Lower leg skin (tissue), 4 donors: ENCODE data around the gene ANAPC10. TPM values are rescaled to one million over a fixed set of nuclear protein-coding genes. Genes with fewer than 3 reads are reported as not detected.

Experiments used
- DNase-seq, 2 donors: peaks; one replicate each; pipeline ENCODE4 v3.0.0-alpha.2; 2019; ENCODE audit warnings: low spot score in 2 of 2
- H3K4me3 ChIP-seq: fragments of 200-600 bp; sonication (generic); 2 replicates; pipeline ENCODE4 v1.5.1; 2017; ENCODE audit warnings: mild to moderate bottlenecking, low read depth; ENCODE audit not compliant: poor library complexity, severe bottlenecking
- CTCF ChIP-seq, 3 donors: fragments of 450-650 bp; IDR thresholded peaks; one replicate each; pipeline ENCODE4 v1.5.1; 2016; ENCODE audit warnings: antibody characterized with exemption in 3 of 3, mild to moderate bottlenecking in 3 of 3, moderate library complexity in 2 of 3
- POLR2A ChIP-seq, 2 donors: fragments of 450-650 bp; IDR thresholded peaks; one replicate each; pipeline ENCODE4 v1.6.1; 2016 to 2017; ENCODE audit warnings: antibody characterized with exemption in 2 of 2, mild to moderate bottlenecking in 1 of 2, moderate library complexity in 1 of 2
- WGBS, 2 donors: methylation state at CpG; one replicate each; pipeline ENCODE4 v1.1.5; 2018; 5-methylcytosine and 5-hydroxymethylcytosine counted together
- intact Hi-C: fragments of 100-400 bp; cut with DNase I; formaldehyde crosslinking; loops from one replicate; pipeline ENCODE4 v1.15.0; 2023; ENCODE audit warnings: low total_unique reads
- total RNA-seq, 4 donors: library from RNA; depleted of rRNA; stranded (reverse); fragments of >200 nt; gene quantifications; one replicate each; pipeline ENCODE4 v1.1.0, GENCODE V29; 2016

Gene ANAPC10
- total RNA-seq, 4 donors from 2014 or later: 18.4 to 26.4 (median 20.2) TPM

- WGBS, 2 donors: 97 to 99% methylated on average over 2 of the region's 2 CpGs
- intact Hi-C loops: no loop called here
- TF ChIP-seq POLR2A (IDR thresholded peaks at IDR 0.05) (no peak), CTCF (IDR thresholded peaks at IDR 0.05) (no peak)
- DNase-seq: no peak
- H3K4me3 ChIP-seq: no peak overlapping the region
These were observed 27.4 kb upstream of the ANAPC10 start for GRCh38 chr4:145125396-145125795.

GRCh38 chr4:145108128-145108527, 10.1 kb upstream of the ANAPC10 start:
- intact Hi-C loops: no loop called here
- H3K4me3 ChIP-seq: no peak overlapping the region
- no peak for DNase-seq
- no peak for TF ChIP-seq POLR2A (IDR thresholded peaks at IDR 0.05)
- TF ChIP-seq CTCF (IDR thresholded peaks at IDR 0.05): no peak

DNA sequence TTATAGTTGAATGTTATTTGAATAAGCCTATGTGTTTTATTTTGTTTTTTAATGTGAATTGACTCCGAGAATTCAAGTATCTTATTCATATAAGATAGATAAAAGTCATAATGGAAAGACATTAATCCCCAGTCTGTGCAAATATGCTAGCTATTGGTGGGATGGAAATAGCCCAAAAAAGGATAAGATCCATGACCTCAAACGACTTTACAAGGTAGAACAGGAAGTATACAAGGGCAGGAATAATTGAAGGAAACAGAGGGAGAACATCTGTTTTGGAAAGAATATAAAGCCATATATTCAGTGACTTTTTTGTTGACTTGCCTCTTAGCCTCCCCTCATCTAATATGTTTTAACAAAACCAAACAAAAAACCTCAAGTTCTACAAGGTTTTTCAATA, 9.1 kb upstream of the ANAPC10 start:
- DNase-seq: no peak
- 55 to 68% methylated on average over 2 of the region's 2 CpGs for WGBS, 2 donors
- TF ChIP-seq POLR2A (IDR thresholded peaks at IDR 0.05) (no peak), CTCF (IDR thresholded peaks at IDR 0.05) (no peak)

GRCh38 chr4:145103496-145103895, 5.5 kb upstream of the ANAPC10 start:
- intact Hi-C loops: no loop called here
- 79 to 83% methylated on average over 3 of the region's 3 CpGs for WGBS, 2 donors

More for the DNA sequence above, 9.1 kb upstream of the ANAPC10 start:
- H3K4me3 ChIP-seq: no peak overlapping the region
- intact Hi-C loops: no loop called here

DNA sequence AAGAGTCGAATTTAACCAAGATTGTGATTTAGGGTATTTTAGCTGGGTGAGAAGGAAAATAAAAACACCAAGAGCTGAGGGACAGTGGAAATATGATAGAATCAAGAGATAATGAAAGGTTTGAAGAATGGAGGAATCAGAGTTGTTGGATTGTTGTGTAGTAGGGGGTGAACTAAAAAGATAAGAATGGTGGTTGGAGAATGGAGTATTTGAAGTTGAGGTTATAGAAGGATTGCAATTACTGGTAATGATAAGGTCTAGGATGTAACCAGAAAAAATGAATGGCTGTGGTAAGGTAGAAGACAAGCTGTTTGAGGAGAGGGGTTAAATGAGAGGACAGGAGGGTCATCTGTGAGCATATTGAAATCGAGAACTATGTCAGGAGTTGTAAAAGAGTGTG, 4.6 kb upstream of the ANAPC10 start:
- no peak overlapping the region for H3K4me3 ChIP-seq
- no peak for TF ChIP-seq CTCF (IDR thresholded peaks at IDR 0.05)
- no peak for TF ChIP-seq POLR2A (IDR thresholded peaks at IDR 0.05)
- DNase-seq: no peak
- WGBS, 2 donors: 83 to 93% methylated on average over 2 of the region's 2 CpGs
- intact Hi-C loops: no loop called here

More at GRCh38 chr4:145103496-145103895, 5.5 kb upstream of the ANAPC10 start:
- H3K4me3 ChIP-seq: no peak overlapping the region
- no peak for TF ChIP-seq POLR2A (IDR thresholded peaks at IDR 0.05)
- no peak for TF ChIP-seq CTCF (IDR thresholded peaks at IDR 0.05)
- DNase-seq: no peak

DNA sequence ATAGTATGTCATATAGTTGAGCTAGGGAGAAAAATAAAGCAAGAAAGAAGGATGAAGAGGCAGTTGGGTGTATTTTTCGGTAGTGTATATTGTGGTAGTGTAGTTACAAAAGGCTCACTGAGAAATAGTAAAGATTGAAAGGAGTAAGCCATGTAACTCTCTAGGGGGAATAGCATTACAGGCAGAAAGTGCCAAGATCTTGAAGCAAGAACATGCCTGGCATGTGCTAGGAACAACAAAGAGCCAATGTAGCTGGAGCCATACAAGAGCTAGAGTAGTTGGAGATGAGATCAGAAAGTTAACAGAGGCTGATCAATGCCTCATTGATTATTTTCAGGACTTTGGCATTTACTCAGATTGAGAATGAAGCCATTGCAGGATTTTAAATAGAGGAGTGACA, 3.1 kb upstream of the ANAPC10 start:
- intact Hi-C loops: no loop called here
- TF ChIP-seq POLR2A (IDR thresholded peaks at IDR 0.05): no peak
- no peak for TF ChIP-seq CTCF (IDR thresholded peaks at IDR 0.05)
- 93 to 97% methylated on average over 1 of the region's 1 CpG for WGBS, 2 donors
- no peak for DNase-seq
- no peak overlapping the region for H3K4me3 ChIP-seq
